K562 (cell line): Measurements from ENCODE around the gene SLC26A11. TPM values are rescaled to one million over a fixed set of nuclear protein-coding genes. Genes with fewer than 3 reads are reported as not detected.

Source experiments
- ATAC-seq: fragments of 200-7000 bp; cut with Tn5 transposase; 3 replicates; pipeline ENCODE4 v1.9.1; 2020; ENCODE audit warnings: moderate library complexity
- BruUV-seq: library from RNA; stranded (reverse); fragments of 400-500 nt; replicated peaks from 2 replicates; lab custom pipeline; 2021; lab: Mats Ljungman, UMichigan
- CTCF ChIA-PET: fragments of 300-600 bp; formaldehyde crosslinking; extraction: SDS; loops from one replicate; lab custom pipeline; 2021; ENCODE audit warnings: low intra/inter-chr PET ratio; lab: Yijun Ruan, JAX
- POLR2A ChIA-PET: fragments of 300-600, 350-650 bp; sonication (Branson Sonifier 250); formaldehyde crosslinking; extraction: SDS; loops from one replicate; lab custom pipeline; 2021; ENCODE audit warnings: antibody characterized with exemption, inconsistent platforms; lab: Yijun Ruan, JAX
- DNase-seq, 4 experiments: peaks; one replicate each; pipeline versions ENCODE4 v3.0.0 to v3.0.0-alpha.2; 2011 to 2018; ENCODE audit warnings: low spot score in 3 of 4, mixed read lengths in 3 of 4; ENCODE audit errors: extremely low read depth in 1 of 4
- FAIRE-seq: peaks from 2 replicates; lab custom pipeline; 2011; peaks lifted over from hg19 to GRCh38; lab: Jason Lieb, UNC
- H2AFZ ChIP-seq: 2 replicates; pipeline ENCODE4 v1.6.0; 2011; ENCODE audit warnings: low read depth, low read length, control low read depth, inconsistent platforms
- H3K27ac ChIP-seq: fragments of 200-600 bp; 3 replicates; pipeline ENCODE4 v1.8.0; 2011; ENCODE audit warnings: low read depth, mild to moderate bottlenecking, control low read depth, inconsistent platforms, low read length, moderate library complexity, mixed read lengths; ENCODE audit errors: extremely low read depth
- H3K27me3 ChIP-seq, 2 experiments: fragments of 300-600 bp in 1 of 2; 2 replicates in 1 of 2; 3 replicates in 1 of 2; pipeline versions ENCODE4 v1.6.0 to v1.8.0; 2011; ENCODE audit warnings: inconsistent platforms in 2 of 2, low read length in 2 of 2, mild to moderate bottlenecking in 1 of 2, mixed read lengths in 1 of 2, moderate library complexity in 1 of 2; ENCODE audit not compliant: control insufficient read depth in 2 of 2, insufficient read depth in 2 of 2
- H3K36me3 ChIP-seq: fragments of 300-600 bp; 3 replicates; pipeline ENCODE4 v1.8.0; 2011; ENCODE audit warnings: mild to moderate bottlenecking, low read length, inconsistent platforms; ENCODE audit not compliant: control insufficient read depth, insufficient read depth
- H3K4me1 ChIP-seq, 2 experiments: fragments of 200-600 bp in 1 of 2; replicated peaks in 1 of 2; 2 replicates in 1 of 2; 3 replicates in 1 of 2; pipeline versions ENCODE4 v1.5.1 to v1.8.0; 2011; ENCODE audit warnings: inconsistent platforms in 2 of 2, low read length in 2 of 2, mild to moderate bottlenecking in 1 of 2, mixed read lengths in 1 of 2, moderate library complexity in 1 of 2; ENCODE audit not compliant: control insufficient read depth in 2 of 2, insufficient read depth in 2 of 2
- H3K4me2 ChIP-seq: 2 replicates; pipeline ENCODE4 v1.6.1; 2011; ENCODE audit warnings: low read length, control low read depth, inconsistent platforms, mixed read lengths; ENCODE audit not compliant: insufficient read depth
- H3K4me3 ChIP-seq: fragments of 200-600 bp; sonication (generic), shearing (Covaris generic); 2 replicates; pipeline ENCODE4 v1.5.1; 2016; ENCODE audit warnings: control low read depth, inconsistent platforms
- H3K79me2 ChIP-seq: fragments of 200-600 bp; 3 replicates; pipeline ENCODE4 v1.8.0; 2011; ENCODE audit warnings: low read length, inconsistent platforms; ENCODE audit not compliant: control insufficient read depth, insufficient read depth
- H3K9ac ChIP-seq, 2 experiments: 2 replicates each; pipeline versions ENCODE4 v1.6.0 to v1.6.1; 2011; ENCODE audit warnings: low read depth in 2 of 2, low read length in 2 of 2, control low read depth in 1 of 2, inconsistent platforms in 1 of 2, mild to moderate bottlenecking in 1 of 2, mixed read lengths in 1 of 2; ENCODE audit not compliant: insufficient read depth in 1 of 2
- H3K9me1 ChIP-seq: one replicate; pipeline ENCODE4 v1.6.0; 2011; ENCODE audit warnings: inconsistent platforms, mild to moderate bottlenecking, low read length, moderate library complexity; ENCODE audit not compliant: control insufficient read depth, insufficient read depth
- H3K9me3 ChIP-seq: replicated peaks from 2 replicates; pipeline ENCODE4 v1.5.1; 2011; ENCODE audit warnings: low read depth, low read length, inconsistent platforms; ENCODE audit not compliant: control insufficient read depth, insufficient read depth
- H4K20me1 ChIP-seq: replicated peaks from 2 replicates; pipeline ENCODE4 v1.6.1; 2011; ENCODE audit warnings: low read length, inconsistent platforms, mixed read lengths; ENCODE audit not compliant: control insufficient read depth, insufficient read depth
- ARID4B ChIP-seq: sonication (generic); formaldehyde crosslinking; IDR thresholded peaks from 2 replicates; pipeline ENCODE4 v1.8.0; 2022; ENCODE audit warnings: mild to moderate bottlenecking, missing genetic modification reagents
- CCNT2 ChIP-seq: IDR thresholded peaks from 2 replicates; pipeline ENCODE4 v1.6.1; 2011; ENCODE audit warnings: borderline replicate concordance, low read depth, mild to moderate bottlenecking, moderate library complexity, mixed read lengths, low read length; ENCODE audit not compliant: insufficient read length; ENCODE audit errors: extremely low read depth
- ESRRA ChIP-seq: fragments of 450-650 bp; IDR thresholded peaks from 2 replicates; pipeline ENCODE4 v1.6.1; 2014; ENCODE audit warnings: low read depth, mild to moderate bottlenecking, moderate library complexity, borderline replicate concordance
- HDGF ChIP-seq: fragments of 450-650 bp; IDR thresholded peaks from 2 replicates; pipeline ENCODE4 v1.6.1; 2016
- HIVEP1 ChIP-seq: fragments of 250-450 bp; sonication (Bioruptor Pico); IDR thresholded peaks from 2 replicates; pipeline ENCODE4 v1.4.0; 2020; ENCODE audit warnings: mild to moderate bottlenecking
- MBD1 ChIP-seq: fragments of 250-450 bp; sonication (Bioruptor Pico); IDR thresholded peaks from 2 replicates; pipeline ENCODE4 v1.8.0; 2022; ENCODE audit warnings: inconsistent platforms
- MTA3 ChIP-seq: fragments of 450-650 bp; formaldehyde crosslinking; IDR thresholded peaks from 2 replicates; pipeline ENCODE4 v1.6.1; 2017; ENCODE audit warnings: mild to moderate bottlenecking, borderline replicate concordance
- SMAD3 ChIP-seq: fragments of 450-650 bp; formaldehyde crosslinking; conservative IDR thresholded peaks from 2 replicates; pipeline ENCODE4 v1.4.0; 2020; ENCODE audit warnings: mild to moderate bottlenecking
- SMARCA5 ChIP-seq: fragments of 450-650 bp; IDR thresholded peaks from 2 replicates; pipeline ENCODE4 v1.6.1; 2016
- SUPT5H ChIP-seq: fragments of 450-650 bp; IDR thresholded peaks from 2 replicates; pipeline ENCODE4 v1.6.1; 2016
- ZFPM2 ChIP-seq: fragments of 250-450 bp; sonication (Bioruptor Pico); IDR thresholded peaks from 2 replicates; pipeline ENCODE4 v1.5.1; 2022; ENCODE audit warnings: mild to moderate bottlenecking
- ZNF354B ChIP-seq: fragments of 250-450 bp; sonication (Bioruptor Pico); IDR thresholded peaks from 2 replicates; pipeline ENCODE4 v1.4.0; 2020
- ZNF518B ChIP-seq: fragments of 250-450 bp; sonication (Bioruptor Pico); IDR thresholded peaks from 2 replicates; pipeline ENCODE4 v1.5.0; 2021; ENCODE audit warnings: mild to moderate bottlenecking, moderate library complexity
- WGBS: fragments of 100-300 bp; shearing (Covaris generic); methylation state at CpG from one replicate; pipeline ENCODE4 v1.1.6; 2016; ENCODE audit warnings: low coverage, mixed read lengths; ENCODE audit not compliant: insufficient coverage; ENCODE audit errors: missing lambda C conversion rate; 5-methylcytosine and 5-hydroxymethylcytosine counted together
- in situ Hi-C: fragments of 300-500 bp; cut with MboI; formaldehyde crosslinking; loops from 4 replicates; pipeline ENCODE4 v1.15.0; 2018; ENCODE audit warnings: inconsistent platforms, mixed read lengths
- intact Hi-C: fragments of 100-400 bp; cut with micrococcal nuclease; formaldehyde crosslinking; loops from 2 replicates; pipeline ENCODE4 v1.14.2; 2022
- polyA plus RNA-seq, 8 experiments: library from polyadenylated mRNA; depleted of rRNA in 4 of 8; stranded (reverse) in 5 of 8; unstranded in 3 of 8; fragments of >200 nt; fragmentation: Nextera tagmentation in 2 of 8; fragmentation: Illumina TruSeq in 1 of 8; extraction: Ambion mirVana in 2 of 8; extraction: Trizol in 1 of 8; gene quantifications; 2 replicates each; pipeline versions ENCODE4 v1.2.1 to v1.2.3, GENCODE V29; 2011 to 2014; ENCODE audit warnings: inconsistent platforms in 1 of 8, missing spikeins in 1 of 8
- total RNA-seq, 7 experiments: library from RNA; depleted of rRNA in 6 of 7; stranded (reverse); fragments of >200 nt in 6 of 7; fragmentation: Illumina TruSeq in 2 of 7; extraction: Trizol in 2 of 7; gene quantifications; 2 replicates each; pipeline versions ENCODE4 v1.2.1 to v1.2.3, GENCODE V29; 2011 to 2021; ENCODE audit warnings: low replicate concordance in 1 of 7

SLC26A11 gene
- total and polyA plus RNA-seq, 9 of the 15 experiments (the other 6 are each of a cell fraction or from before 2014, with no cell fraction given) = 0.06 to 3.1 (median 1.2) TPM; not detected in 1

- ATAC-seq = no peak
- FAIRE-seq = no peak
- Histone ChIP-seq H3K9me3 (no peaks in the 10 kb centered on the region), H2AFZ (no peak overlapping the region), H3K79me2 (no peaks in the 10 kb centered on the region; the same call in 2 of the 3 replicates), H3K4me3 (no peak overlapping the region), H3K27me3 (no peaks in the 10 kb centered on the region), H4K20me1 (peaks cover 7% of the 10 kb centered on the region), H3K36me3 (peaks cover 18% of the 10 kb centered on the region; the same call in 2 of the 3 replicates), H3K9me1 (no peaks in the 10 kb centered on the region), H3K9ac (peak overlapping the region in 1 of 2 experiments; percentile 71; a peak in 2 of 4 replicates), H3K27ac (no peak overlapping the region), H3K4me1 (peaks cover 5 to 16% of the 10 kb centered on the region in 2 experiments; a peak in 3 of 5 replicates), H3K4me2 (no peak overlapping the region)
- ChIA-PET POLR2A (interaction anchor here (0.6 to 1.2 kb wide), 3 partner anchors 21 to 275 kb away, joined by 3 to 6 read pairs (median 3); no protein-coding TSS in a partner anchor), CTCF (no interaction called here)
- no TSS peak for BruUV-seq
- DNase-seq = no peak
- 90% methylated on average over 17 of the region's 19 CpGs for WGBS
- in situ Hi-C loops (no loop called here), intact Hi-C loops (no loop called here)
- no peak for TF ChIP-seq SMAD3 (CRISPR knock-in tag)
- TF ChIP-seq CCNT2 = no peak
- TF ChIP-seq ZNF354B (CRISPR knock-in tag) = no peak
- no peak for TF ChIP-seq MTA3
- TF ChIP-seq HDGF = no peak
- TF ChIP-seq SUPT5H = no peak
- no peak for TF ChIP-seq ARID4B (CRISPR knock-in tag)
- TF ChIP-seq ZNF518B (CRISPR knock-in tag) = no peak
- no peak for TF ChIP-seq MBD1
- TF ChIP-seq HIVEP1 (CRISPR knock-in tag) = no peak
- TF ChIP-seq ESRRA = no peak
- TF ChIP-seq SMARCA5 = no peak
- TF ChIP-seq ZFPM2 = no peak
These were observed 63.1 kb downstream of the SLC26A11 start for GRCh38 chr17:80283116-80283852.
